GM21717 (cell line): ENCODE results near the gene TMEM108.

Source experiments
- ATAC-seq: cut with Tn5 transposase; IDR thresholded peaks from one replicate; pipeline ENCODE4 v1.9.1; 2021; ENCODE audit warnings: mild to moderate bottlenecking, moderate library complexity; ENCODE audit not compliant: unreplicated experiment

TMEM108 gene

DNA sequence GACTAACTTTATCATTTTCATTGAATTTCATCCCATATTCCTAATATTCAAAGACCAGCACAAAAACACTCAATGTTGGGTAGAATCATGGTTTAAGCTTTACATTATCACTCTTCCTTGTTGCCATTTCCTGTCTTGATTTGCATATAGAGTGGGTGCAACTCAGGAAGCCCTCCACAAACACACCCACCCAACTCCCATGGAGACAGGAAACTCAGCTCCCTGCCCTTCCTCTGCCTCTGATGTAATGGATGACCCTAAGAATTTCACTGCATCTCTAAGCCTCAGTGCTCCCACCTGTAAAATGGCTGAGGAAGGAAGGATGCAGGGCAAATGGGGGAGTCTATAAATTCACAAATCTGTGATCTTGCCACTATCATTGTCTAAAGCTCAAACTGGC is 263.5 kb downstream of the TMEM108 start:
- no peak for ATAC-seq

DNA sequence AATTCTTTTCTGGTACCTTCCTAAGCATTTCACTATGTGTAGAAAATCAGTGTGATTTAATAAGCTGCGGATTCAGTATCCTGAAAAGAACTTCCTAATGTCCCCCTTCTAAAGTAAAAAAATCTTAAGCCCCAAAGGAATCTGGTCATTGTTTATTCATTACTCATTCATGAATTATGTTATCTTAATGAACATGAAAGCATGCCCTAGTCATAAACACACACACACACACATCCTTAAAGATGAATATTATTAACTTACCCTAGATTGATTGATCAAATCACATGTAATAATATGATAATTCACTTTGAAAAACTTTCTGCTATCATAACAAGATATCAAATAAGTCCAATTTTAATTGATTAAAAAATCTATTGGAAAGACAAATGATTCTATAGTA is 265.2 kb downstream of the TMEM108 start:
- ATAC-seq: no peak

DNA sequence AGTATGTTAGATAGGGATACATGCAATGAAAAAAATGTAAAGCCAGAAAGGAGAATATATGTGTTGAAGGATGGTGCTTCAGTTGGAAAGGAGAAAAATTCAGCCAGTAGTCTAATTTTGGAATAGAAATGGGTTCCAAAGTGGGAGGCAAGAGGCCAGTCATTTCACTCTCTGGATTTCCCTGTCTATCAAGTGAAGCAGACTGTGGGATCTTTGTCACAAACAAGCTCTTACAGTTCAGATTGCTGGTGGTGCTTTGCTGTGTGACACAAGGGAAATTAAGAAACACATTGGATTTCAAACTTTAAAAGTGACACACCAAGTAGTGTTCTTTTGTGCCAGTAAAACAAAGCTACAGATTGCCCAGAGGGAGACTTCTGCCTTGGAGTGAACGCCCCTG is 279.7 kb downstream of the TMEM108 start:
- ATAC-seq: no peak

DNA sequence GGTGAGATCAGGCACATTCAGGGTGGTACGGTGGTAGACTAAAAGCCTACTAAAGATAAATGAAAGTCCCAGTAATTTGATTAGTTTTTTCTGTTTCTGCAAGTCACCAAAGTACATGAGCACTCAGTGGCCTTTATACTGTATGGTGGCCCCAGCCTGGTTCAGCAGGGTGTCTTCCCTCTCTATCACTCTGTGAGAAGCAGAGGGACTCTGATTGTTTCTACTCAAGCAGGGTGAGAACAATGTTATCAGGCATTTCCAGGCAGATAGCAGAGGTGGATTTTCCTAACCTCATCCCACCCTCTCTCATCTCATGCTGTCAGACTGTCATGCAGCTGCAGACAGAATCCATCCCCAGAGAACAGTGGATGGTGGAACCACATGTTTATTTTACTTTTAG is 290.2 kb downstream of the TMEM108 start:
- no peak for ATAC-seq

DNA sequence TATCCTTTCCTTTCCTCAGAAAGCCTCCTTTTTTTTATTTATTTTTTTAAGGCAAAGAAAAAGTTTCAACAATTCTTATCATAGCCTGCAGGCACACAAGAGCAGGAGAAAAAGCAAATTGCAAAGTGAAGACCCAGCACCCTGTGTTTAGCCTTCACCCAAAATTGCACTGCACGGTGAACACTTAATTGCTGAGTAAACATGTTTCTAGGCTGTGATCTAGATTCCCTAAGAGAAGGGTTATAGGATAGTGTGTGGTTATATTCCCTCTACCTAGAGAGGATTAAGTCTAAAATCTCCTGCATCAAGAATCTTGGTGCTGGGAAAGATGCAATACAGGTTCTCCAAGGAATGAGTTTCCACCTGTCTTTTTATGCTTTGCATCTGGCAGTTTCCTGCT is 291.4 kb downstream of the TMEM108 start:
- no peak for ATAC-seq

DNA sequence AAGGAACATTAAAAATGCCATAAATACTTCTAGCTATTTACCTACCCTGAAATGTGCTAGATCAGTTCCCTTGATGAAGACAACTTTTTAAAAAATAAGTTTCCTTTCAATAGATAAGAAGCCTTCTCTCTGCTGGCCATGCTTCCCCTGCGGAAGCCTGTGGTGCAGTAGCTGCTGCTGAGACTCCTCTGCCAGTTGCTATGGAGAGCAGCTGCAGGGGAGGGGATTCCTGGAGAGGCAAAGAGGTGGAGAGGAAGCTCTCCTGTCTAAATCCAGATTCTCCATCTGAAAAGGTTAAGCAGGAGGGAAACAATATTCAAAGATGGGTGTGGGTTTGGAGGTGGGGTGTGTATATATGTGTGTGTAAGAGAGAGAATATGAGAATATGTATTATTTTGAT is 291.9 kb downstream of the TMEM108 start:
- ATAC-seq: no peak

DNA sequence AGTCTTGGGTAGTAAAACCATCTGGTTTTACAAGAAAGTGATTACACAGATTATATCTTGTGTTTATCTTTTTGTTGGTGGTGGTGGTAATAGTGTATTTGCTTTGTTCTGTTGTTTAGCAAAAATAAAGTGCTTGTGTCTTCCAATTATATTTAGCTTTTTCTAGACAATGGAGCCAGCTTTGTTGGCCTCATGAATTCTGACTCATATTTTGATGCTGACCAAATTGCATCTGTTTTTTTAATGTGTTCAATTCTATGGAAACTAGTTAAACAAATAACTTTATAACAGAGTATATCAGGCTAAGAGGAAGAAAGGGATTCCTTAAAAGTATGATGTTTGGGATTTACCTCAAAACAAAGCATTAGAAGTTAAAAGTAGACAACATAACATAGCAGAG is 292.3 kb downstream of the TMEM108 start:
- ATAC-seq: no peak

DNA sequence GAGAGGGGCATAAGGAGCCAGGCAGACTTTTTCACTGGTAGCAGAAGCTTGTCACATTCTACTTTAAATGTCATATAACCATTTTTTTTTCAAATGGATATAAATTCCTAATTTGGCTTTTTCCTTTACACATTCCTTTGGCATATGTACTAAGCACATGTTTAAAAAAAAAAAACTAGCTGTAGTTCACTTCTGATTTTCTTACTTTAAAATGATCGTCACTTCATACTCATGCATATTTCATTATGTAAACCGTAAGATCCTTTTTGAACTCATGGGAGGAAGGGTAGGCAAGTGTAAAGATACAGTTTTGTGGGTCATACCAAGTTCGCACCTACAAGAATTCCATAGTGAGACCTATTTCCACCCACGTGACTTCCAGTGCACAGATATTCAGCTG is 316.5 kb downstream of the TMEM108 start:
- ATAC-seq: no peak

DNA sequence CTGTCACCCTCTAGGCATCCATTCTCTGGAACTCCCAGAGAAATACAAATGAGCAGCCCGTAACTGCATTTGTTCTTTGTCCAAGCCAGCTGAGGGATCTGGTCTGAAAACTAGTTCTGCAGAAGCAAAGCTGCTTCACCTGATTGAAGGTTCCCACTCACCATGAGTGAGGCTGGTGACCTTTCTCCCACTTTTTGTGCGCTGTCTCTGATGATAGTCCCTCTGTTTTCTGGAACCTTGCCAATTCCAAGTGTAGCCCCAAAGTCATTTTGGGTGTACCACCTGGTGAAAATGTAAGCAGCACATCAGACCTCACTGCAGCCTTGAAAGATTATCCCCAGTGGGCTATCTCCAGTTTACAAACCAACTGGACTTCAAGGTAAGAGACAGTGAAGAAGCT is 322.3 kb downstream of the TMEM108 start:
- no peak for ATAC-seq

DNA sequence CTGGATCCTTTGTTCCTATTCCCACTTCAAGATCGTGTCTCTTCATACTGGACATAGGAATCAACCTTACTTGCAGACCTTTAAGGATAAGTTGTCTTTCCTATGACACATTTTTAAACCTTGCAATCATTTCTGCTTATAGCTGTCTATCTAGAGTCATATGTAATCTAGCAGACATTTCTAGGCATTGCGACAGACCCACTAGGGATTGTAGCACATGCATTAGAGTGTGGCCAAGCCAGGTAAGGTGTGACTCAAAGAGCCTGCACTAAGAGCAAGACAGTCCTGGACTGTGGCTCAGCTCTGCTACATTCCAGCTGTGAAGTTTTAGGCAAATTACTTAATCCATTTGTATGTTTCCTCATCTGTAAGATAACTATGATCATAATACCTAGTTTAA is 322.8 kb downstream of the TMEM108 start:
- no peak for ATAC-seq

DNA sequence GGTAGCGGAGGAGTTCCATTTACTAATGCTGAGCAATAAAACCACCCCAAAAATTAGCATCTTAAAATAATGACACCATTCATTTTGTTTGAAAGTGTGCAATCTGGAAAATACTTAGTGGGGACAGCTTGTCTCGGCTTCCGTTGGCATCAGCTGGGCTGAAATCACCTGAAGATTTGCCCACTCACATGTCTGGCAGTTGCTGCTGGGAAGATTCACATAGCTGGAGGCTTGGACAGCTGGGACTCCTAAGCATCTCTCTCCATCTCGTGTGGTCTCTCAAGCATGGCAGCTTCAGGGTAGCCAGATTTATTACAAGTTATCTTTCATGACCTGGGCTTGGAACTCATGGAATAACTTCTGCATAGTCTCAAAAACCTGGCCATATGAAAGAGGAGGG is 323.2 kb downstream of the TMEM108 start:
- no peak for ATAC-seq

DNA sequence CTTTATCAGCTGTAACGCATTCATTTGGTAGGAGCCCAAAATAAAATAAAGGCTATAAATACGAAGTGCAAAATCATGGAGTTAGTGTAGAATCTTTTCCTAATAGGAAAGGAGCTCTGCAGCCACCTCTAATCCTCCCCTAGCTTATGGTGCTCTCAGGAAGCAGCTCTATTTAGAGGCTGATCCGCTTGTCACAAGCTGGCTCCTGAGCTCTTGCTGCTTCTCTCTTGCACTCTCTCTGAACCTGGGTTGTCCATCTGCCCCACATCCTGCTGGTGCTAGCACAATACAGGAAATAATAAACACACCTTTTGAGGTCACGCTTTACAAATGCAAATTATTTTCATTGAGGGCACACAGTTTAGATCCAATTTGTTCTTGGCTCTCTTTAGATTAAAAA is 324.3 kb downstream of the TMEM108 start:
- ATAC-seq: no peak

DNA sequence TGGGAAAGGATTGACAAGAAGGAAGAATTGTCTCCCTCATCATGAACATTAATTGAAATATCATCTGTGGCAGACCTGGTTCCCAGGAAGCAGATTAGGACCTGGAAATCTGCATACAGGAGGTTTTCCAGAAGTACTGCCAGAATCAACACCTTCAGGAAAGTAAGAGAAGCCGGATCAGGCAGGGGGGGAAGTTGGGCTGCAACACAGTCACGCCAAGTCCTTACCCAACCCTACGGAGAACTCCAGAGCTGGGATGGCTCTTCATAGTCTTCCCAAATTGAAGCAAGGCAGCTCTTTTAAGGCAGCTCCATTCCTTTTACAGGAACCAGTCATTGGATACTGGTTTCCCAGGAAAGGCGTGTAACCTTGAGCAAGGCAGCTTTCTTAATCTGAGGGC is 326.5 kb downstream of the TMEM108 start:
- ATAC-seq: no peak

DNA sequence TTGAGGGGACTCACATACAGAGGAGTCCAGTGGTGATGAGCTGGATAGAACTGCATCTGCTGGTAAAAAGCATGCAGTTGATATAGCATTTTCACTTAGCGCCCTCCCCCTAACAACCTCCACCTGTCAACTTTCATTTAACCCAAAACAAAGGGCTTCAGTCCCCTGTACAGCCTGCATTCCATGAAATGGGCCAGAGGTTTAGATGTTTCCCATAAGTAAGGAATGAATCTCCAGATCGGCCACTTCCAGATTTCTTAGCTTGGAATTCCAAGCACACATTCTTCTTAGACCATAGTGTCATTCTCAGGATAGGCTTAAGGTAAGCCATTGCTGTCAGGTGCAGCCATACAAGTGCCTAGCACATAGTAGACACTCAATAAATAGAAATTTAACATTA is 328.7 kb downstream of the TMEM108 start:
- ATAC-seq: no peak

DNA sequence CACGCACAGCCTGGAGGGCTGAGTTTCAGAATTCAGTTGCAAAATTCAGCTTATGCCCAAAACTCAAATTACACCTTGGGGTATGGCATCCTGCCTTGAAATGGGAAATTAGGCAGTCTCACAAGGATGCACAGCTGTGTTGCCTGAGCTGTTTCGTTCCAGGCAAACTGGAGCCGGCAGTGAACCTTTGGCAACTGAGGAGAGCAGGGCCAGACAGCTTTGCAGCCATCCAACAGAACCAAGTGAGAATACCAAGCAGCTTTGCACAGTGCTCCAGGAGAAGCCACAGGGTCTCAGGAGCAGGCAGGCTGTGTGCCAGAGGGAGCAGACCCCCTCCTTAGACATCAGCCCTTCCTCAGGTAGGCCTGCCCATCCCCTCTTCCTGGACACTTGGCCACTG is 329.2 kb downstream of the TMEM108 start:
- no peak for ATAC-seq

DNA sequence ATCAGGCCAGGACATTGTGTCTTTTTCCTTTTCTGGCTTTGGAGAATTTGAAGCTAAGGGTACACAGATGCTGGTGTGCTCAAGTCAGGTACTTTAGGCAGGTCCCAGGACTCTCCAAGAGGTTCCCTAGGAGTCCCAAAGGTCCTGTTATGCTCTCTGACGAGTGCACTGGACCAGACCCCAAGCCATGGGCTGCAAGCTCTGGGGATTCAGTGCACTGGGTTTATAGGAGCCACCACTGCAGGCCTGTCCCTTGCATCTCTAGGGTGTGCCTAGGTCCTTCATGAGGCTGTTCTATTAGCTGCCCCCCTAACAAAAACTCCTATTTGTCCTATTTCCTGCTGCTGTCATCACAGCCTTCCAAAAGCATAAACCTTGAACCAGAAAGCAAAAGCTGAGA is 329.8 kb downstream of the TMEM108 start:
- ATAC-seq: no peak

DNA sequence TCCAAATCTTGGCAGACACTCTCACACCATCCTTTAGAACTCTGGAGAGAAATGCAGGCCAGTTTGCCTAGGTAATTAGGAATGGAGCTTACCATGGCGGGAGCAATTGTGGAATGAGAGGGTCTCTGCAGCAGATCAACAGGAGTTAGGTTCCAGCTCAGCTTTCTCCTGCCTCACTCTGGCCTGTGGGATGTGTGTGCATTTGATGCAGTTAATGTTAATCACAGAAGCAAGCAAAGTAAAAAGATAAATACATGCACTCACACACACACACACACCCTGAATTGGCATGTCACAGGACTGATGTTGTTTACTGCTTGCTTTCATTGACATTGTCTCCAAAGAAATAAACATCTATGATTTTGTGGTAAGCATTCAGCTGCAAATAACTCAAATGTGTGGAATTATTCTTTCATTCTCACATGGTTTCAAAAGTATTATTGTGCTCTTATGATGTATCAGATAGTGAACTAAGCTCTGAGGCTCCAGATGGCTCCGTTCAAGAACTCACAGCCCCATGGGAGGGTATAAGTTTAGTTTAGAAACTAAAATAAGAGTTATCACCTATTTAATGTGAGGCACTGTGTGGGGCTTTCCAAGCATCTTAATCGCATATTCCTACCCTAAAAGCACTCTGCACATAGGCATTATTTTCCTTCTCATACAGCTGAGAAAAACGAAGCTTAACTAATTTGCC is 330.3 kb downstream of the TMEM108 start:
- ATAC-seq: no peak

DNA sequence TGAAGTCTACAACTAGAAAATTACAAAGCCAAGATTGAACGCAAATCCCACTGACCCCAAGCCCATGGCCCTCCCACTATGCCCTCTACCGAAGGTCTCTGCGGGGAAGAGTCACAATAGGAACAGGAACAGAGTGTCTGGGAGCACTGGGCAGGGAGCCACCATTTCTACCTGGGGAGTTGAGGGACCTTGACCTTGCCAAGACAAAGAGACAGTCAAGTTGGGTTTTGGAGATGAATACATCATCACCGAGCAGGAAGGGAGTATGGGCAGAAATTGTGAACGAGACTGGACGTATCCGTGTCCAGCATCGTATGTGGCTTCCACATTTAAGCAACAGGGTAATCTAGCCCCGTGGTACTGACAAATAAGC is 330.9 kb downstream of the TMEM108 start:
- no peak for ATAC-seq

DNA sequence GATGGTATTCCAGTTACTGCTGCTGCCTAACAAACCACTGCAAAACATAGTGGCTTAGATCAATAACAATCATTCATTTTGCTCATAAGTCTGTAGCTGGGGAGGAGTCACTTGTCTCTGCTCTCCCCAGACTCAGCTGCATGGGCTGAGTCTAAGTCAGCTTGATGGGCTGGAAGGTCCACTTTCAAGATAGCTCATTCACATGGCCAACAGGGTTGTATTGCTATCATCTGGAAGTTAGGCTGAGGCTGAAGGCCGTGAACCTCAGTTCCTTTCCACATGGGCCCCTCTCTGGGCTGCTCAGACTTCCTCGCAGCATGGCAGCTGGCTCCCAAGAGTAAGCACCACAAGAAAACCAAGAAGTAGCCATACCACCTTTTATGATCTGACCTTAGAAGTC is 333.0 kb downstream of the TMEM108 start:
- no peak for ATAC-seq

DNA sequence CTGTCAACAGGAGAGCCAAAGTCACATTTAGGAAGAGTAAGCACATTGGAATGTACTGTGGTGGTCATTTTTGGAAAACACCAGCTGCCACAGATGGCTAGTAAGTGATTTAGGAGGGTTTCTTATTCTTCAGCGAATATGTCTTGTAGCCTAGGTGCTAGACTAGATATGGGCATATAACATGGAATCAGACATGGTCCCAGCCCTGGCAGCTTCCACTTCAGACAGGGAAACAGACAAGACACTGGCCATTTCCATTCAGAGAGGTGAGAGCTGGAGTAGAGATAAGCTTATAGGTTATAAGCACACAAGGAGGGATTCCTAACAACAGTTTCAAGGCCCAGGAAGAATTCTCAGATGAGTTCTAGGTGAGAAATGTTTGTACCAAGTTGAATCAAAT is 333.5 kb downstream of the TMEM108 start:
- no peak for ATAC-seq

DNA sequence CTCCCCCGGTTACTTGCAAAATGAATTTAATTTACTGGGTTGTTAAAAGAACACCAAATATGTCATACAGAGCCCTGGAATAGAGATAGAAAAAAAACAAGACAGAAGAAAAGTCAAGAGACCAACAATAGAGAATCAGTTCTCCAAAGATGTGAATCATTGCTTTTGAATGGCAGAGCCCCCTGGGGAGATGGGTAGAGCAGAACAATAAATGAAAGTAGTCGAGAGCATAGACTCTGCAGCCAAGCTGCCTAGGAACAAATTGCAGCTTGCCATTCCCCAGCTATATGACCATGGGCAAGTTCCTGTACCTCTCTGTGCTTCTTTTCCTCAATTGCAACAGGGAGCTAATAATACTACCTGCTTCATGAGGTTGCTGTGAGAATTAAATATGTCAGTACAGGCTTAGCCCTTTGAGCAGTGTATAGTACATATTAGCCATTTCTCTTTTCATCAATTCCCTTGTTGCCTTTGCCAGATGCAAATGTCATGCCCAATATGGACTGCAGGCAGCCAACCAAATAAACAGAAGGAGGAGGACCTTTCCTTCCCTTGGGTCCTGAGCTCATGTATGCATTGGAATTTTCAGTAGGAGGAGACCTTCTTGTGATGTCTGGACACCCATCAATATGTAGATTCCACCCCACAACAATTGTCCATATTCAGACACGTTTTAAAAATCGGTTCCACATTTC is 336.7 kb downstream of the TMEM108 start:
- no peak for ATAC-seq

DNA sequence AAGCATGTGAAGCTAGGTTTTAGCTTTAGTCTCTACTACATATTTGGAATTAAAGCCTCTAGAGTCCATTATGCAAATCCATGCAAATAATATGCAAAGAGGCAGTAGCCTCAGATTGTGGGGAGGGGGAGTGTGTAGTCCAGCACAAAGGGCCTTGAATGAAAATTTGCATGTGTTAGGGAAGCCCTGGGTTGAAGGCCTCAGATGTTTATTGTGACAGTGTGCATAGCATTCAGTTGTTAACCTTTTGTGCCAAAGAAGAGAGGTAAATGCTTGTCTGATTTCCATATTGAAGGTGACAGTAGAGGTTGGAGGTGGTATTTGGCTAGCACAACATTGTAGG is 337.2 kb downstream of the TMEM108 start:
- ATAC-seq: no peak

DNA sequence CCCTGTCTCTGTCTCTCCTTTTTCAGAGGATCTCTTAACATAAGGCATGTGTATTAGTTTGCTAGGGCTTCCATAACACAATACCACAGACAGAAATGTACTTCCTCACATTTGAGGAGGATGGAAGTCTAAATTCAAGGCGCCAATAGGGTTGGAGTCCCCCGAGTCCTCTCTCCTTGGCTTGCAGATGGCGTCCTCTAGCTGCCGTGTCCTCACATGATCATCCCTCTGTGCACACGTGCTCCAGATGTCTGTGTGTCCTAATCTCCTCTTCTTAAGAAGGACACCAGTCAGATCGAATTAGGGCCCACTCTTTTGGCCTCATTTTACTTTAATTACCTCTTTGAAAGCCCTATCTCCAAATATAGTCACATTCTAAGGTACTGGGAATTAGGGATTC is 338.6 kb downstream of the TMEM108 start:
- no peak for ATAC-seq
